Islet of Langerhans (tissue), 1 donor: ENCODE results near the gene ZNF407.

Experiments
- FAIRE-seq: peaks from one replicate; lab custom pipeline; 2011; peaks lifted over from hg19 to GRCh38; lab: Jason Lieb, UNC

Gene ZNF407

DNA sequence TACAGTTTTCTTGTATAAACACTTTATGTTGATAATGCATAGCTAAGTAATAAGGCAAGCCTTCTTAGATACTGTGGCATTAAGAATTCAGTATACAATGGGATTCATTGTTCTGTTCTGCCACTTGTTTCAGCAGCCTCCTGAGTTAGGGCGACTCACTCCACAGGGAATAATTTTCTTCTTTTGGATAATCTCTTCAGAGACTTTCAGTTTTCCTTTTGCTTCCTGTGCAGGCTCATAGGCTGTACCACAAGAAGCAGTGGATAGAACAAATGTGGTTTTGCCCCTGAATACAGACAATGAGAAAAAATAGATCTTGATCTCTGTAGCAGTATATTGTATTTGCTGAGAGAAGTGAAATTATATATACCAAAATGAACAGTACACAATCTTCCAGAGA, 298.0 kb downstream of the ZNF407 start:
- no peak for FAIRE-seq

DNA sequence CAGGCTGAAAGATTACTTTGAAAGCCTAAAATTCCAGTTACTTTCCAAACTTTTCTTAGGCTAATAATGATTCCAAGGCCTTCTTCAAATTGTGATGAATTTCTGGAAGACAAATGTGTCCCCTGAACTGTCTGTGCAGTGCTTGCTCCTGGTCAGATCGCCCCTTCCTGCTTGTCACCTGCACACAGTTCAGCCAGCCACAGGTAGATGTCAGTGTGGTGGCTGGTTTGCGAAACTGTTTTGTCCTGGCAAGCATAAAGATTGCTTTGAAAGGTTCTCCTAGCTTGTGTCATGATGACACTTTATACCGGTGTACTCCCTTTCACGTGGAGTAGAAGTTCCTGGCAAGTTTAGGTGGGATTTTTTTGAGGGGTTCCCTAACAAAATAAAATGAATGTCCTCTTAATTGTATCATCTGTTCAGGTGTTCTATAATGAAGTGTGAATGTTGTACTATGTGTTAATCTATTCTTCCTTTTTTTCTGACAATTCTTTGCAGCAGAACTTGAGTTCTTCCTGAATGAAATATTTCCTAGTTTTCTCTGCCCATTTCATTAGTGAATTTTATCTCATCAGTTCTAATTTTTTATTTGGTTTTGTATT, 298.8 kb downstream of the ZNF407 start:
- FAIRE-seq, result peak; percentile 98

DNA sequence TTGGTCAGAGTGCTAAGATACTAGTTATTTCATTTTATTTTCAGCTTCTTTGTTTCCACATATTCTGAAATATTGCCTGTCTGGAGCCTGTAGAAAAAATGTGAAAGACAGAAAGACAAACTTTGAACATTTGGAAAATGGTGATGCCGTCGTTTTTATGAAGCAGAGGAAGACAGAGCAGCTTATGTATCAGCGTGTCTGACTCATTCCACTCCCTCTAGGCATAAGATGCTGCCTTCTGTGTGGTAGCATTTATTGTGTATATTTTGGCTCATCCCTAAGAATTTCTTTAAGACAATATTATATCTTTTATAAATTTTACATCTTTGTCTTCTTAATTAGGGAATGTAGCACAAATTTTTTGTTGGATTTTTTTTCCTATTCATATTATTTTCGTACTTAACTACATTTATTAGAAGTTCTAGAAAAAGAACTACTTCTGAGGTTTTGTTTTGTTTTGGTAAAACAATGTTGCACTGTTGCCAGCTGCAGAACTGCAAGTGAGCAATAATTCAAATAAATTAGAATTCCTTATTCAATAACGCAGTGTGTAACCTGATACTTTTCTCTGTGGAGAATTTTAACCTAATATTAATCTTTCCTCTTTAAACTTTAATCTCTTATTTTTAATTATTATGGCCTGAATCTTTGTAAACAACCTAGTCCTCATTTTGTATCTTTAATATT, 300.4 kb downstream of the ZNF407 start:
- no peak for FAIRE-seq

DNA sequence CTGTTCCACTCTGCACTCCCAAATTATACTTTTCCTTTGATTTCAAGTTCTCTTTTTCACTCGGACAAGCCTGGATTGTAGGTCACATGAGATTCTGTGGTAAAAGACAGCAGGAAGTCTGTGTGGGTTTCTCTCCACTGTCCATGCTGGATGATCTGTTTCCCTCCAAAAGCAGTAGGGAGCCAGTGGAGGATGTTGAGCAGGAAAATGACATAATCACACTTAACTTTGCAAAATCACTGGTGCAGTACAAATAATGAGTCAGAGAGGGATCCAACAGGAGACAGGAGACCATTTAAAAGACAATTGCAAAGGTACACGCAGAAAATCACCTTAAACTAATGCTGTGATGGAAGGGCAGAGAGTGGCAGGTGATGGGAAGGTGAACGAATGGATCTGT, 301.3 kb downstream of the ZNF407 start:
- FAIRE-seq, result no peak

GRCh38 chr18:74899554-74899953, 301.9 kb downstream of the ZNF407 start:
- no peak for FAIRE-seq

GRCh38 chr18:74901362-74902146, 303.9 kb downstream of the ZNF407 start:
- no peak for FAIRE-seq

DNA sequence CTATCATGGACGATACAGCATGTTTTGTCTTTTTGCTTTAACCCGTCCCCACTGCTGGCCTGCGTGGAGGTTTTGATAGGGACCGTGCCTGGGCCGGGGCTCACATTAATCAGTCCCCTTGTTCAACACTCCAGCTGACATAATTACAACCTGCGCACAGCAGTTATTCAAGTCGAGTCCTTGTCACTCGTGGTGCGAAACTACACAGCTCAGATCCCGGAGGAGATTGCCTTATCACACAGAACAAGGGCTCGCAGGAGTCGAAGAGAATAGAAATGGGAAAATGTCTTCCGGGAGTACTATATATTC, 304.4 kb downstream of the ZNF407 start:
- FAIRE-seq, result no peak

- FAIRE-seq, result no peak
Measured at GRCh38 chr18:74905247-74905646, 307.6 kb downstream of the ZNF407 start.

DNA sequence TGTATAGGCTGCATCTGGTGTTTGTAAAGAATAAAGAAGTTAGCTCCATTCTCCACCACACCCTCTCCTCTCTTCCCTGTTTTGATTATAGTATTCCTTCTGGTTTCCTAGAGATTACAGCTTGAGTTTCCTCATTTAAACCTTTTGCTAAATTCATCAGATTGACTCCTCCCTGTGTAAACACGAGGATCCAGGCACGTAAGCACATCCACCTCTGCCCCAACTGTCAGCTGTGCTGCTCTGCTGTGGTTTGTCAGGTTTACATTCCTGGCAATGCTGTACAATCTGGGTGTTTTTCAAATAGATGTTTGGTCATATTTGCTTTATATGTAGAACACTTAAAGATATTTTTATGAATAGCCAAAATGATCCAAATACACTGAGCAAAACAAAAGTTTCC, 308.5 kb downstream of the ZNF407 start:
- FAIRE-seq, result no peak

- FAIRE-seq, result no peak
Measured at GRCh38 chr18:74914052-74914591, 316.5 kb downstream of the ZNF407 start.

- no peak for FAIRE-seq
Measured at GRCh38 chr18:74914648-74915047, 317.0 kb downstream of the ZNF407 start.

- FAIRE-seq, result no peak
Measured at GRCh38 chr18:74916773-74917393, 319.2 kb downstream of the ZNF407 start.

GRCh38 chr18:74918276-74918790, 320.7 kb downstream of the ZNF407 start:
- FAIRE-seq, result no peak

DNA sequence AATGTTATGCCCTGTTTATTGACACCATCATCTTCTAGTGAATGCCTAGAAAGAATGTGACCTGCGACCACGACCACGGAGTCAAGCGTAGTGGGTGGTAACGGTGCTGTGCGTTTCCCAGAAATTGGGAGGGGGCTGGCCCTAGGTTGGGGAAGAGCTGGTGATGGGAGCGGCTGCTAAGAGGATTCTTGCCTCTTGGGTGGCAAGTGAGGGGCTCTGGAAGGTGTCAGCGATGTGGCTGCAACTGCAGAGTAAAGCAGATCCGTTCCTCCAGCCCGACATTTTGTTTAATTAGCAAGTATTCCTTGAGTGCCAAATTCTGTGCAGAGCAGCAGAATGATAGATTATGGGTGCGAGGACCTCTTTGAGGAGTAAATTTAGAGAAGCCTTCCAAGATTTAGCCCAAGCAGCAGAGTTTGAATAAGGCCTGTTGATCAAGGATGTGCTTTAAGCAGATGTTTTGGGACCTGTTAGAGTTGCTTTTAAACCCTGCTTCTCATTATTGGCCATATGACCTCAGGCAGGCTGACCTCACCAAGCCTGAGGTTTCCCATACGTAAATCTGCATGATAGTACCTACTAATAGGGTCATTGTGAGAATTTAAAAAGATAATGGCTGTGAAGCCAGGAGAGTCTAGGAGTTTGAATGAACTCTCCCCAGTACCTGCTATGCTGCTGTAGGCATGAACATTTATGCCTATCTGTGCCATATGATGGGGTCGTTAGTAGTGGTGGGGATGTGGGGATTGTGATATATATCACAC, 323.6 kb downstream of the ZNF407 start:
- FAIRE-seq, result no peak

DNA sequence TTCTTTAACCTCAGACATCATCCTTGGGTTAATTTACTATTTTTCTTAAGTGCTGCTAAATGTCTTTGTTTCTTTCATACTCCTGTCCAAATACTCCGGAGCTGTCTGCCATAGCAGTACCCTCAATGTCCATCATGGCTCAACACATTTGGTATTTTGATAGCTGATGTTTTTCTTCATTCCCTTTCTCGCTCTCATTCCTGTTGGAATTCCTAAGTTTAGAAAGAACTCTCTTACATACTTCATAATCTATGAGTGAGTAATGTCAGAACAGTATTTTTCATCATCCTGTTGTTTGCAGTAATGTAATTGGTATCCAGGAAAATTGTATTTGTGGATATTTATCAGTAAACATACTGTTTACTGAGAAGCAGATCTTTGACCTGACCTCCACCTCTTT, 328.4 kb downstream of the ZNF407 start:
- FAIRE-seq, result no peak

GRCh38 chr18:74928194-74928968, 330.7 kb downstream of the ZNF407 start:
- no peak for FAIRE-seq

DNA sequence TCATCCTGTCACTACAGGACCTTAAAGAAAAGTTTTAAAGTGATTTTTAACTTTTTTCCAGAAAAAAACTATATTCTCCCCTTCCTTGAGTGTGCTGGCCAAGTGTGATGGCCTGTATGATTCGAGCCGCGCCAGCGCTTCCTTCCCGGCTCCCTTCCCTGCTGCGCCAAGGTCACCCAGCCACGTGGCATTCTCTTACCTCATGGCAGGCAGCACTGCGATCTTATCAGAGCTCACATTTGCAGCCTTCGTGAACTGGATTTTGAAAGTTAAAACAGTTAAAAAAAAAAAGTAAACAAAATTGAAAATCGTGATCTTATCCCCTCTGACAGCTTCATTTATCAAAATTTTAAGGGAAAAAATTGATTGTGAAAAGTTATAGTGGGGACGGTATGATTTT, 331.4 kb downstream of the ZNF407 start:
- FAIRE-seq, result no peak

GRCh38 chr18:74930616-74931015, 332.9 kb downstream of the ZNF407 start:
- no peak for FAIRE-seq

GRCh38 chr18:74933930-74934329, 336.3 kb downstream of the ZNF407 start:
- FAIRE-seq, result peak; percentile 5

DNA sequence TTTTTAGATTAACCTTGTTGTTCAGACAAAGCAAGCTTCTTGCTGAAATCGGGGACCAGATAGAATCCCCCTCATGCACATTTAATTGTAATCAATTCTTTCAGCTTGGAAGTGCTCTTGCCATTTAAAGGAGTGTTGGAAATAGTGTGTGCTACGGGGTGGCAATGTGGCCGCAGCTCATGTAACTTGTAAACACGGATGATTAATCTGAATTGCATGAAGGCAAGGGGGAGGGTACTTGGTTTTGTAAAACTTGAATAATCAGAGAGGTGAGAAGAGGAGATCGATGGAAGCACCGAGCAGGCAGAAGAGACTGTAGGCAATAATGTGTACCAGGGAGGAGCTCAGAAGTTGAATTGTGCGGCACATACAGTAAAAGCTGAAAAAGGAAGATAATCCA, 337.8 kb downstream of the ZNF407 start:
- FAIRE-seq, result no peak

DNA sequence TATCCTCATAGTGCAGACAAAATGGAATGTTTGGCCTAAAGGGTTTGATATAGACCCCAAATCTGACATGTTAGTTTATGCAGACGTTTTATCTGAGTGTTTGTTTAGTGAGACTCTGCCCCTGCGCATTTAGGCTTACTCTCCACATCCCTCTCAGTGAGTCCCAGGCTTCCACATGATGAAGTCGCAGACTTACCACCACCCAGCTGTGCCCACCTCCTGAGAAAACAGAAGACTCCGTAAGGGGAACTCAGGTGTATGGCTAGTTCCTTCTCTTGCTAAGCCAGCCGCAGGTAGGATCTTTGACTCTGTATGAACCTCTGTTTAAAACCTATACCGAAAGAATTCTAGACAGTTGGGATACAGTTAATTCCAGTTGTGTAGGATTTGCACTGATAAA, 338.7 kb downstream of the ZNF407 start:
- no peak for FAIRE-seq
